Progenitor cell of endocrine pancreas (in vitro differentiated cells): ENCODE data around the gene SSBP2. TPM values are rescaled to one million over a fixed set of nuclear protein-coding genes. Genes with fewer than 3 reads are reported as not detected.

Source experiments
- DNase-seq: peaks from one replicate; pipeline ENCODE4 v3.0.0; 2021; ENCODE audit warnings: low spot score; ENCODE audit not compliant: unreplicated experiment
- H3K27ac Mint-ChIP-seq: 2 replicates; pipeline ENCODE4 v1.8.0; 2021; ENCODE audit warnings: mild to moderate bottlenecking, moderate library complexity, mixed read lengths
- H3K27me3 Mint-ChIP-seq: 2 replicates; pipeline ENCODE4 v1.8.0; 2021; ENCODE audit warnings: mixed read lengths
- H3K36me3 Mint-ChIP-seq: 2 replicates; pipeline ENCODE4 v1.8.0; 2022; ENCODE audit warnings: mixed read lengths; ENCODE audit not compliant: insufficient read depth
- H3K4me1 Mint-ChIP-seq: 2 replicates; pipeline ENCODE4 v1.8.0; 2021; ENCODE audit warnings: low read depth, mixed read lengths
- H3K4me3 Mint-ChIP-seq: 2 replicates; pipeline ENCODE4 v1.8.0; 2021; ENCODE audit warnings: low read depth, mild to moderate bottlenecking, moderate library complexity, mixed read lengths
- H3K9me3 Mint-ChIP-seq: 2 replicates; pipeline ENCODE4 v1.8.0; 2021; ENCODE audit warnings: low read depth, mixed read lengths
- CTCF ChIP-seq: fragments of 200-600 bp; sonication (generic); IDR thresholded peaks from one replicate; pipeline ENCODE4 v1.5.0; 2021; ENCODE audit warnings: antibody characterized with exemption, mild to moderate bottlenecking; ENCODE audit not compliant: unreplicated experiment
- total RNA-seq: library from RNA; stranded (reverse); gene quantifications from 2 replicates; pipeline ENCODE4 v1.2.1, GENCODE V29; 2021

SSBP2 gene
- total RNA-seq, 1 donor from 2014 or later, result 66.6 TPM

GRCh38 chr5:81579262-81579924 is 171.5 kb downstream of the SSBP2 start:
- Mint-ChIP-seq H3K27ac (no peak overlapping the region), H3K36me3 (peaks cover 2% of the 10 kb centered on the region), H3K4me1 (peaks cover 6% of the 10 kb centered on the region), H3K4me3 (no peak overlapping the region), H3K27me3 (no peaks in the 10 kb centered on the region), H3K9me3 (no peaks in the 10 kb centered on the region)
- TF ChIP-seq CTCF, result no peak
- DNase-seq, result no peak

- Mint-ChIP-seq H3K4me1 (peaks cover 6% of the 10 kb centered on the region), H3K4me3 (no peak overlapping the region), H3K9me3 (no peaks in the 10 kb centered on the region), H3K36me3 (peaks cover 6% of the 10 kb centered on the region), H3K27ac (no peak overlapping the region), H3K27me3 (no peaks in the 10 kb centered on the region)
- no peak for DNase-seq
- TF ChIP-seq CTCF, result no peak
Observed at GRCh38 chr5:81577091-81577490, 173.8 kb downstream of the SSBP2 start.

GRCh38 chr5:81575924-81576323 is 175.0 kb downstream of the SSBP2 start:
- DNase-seq, result no peak
- Mint-ChIP-seq H3K27ac (no peak overlapping the region), H3K4me3 (no peak overlapping the region), H3K36me3 (peaks cover 6% of the 10 kb centered on the region), H3K27me3 (no peaks in the 10 kb centered on the region), H3K4me1 (peaks cover 6% of the 10 kb centered on the region), H3K9me3 (no peaks in the 10 kb centered on the region)
- TF ChIP-seq CTCF, result no peak

GRCh38 chr5:81572201-81572600 is 178.7 kb downstream of the SSBP2 start:
- Mint-ChIP-seq H3K36me3 (peaks cover 18% of the 10 kb centered on the region), H3K4me1 (no peaks in the 10 kb centered on the region), H3K4me3 (no peak overlapping the region), H3K9me3 (peaks cover 5% of the 10 kb centered on the region), H3K27ac (no peak overlapping the region), H3K27me3 (no peaks in the 10 kb centered on the region)
- no peak for DNase-seq
- no peak for TF ChIP-seq CTCF

DNA sequence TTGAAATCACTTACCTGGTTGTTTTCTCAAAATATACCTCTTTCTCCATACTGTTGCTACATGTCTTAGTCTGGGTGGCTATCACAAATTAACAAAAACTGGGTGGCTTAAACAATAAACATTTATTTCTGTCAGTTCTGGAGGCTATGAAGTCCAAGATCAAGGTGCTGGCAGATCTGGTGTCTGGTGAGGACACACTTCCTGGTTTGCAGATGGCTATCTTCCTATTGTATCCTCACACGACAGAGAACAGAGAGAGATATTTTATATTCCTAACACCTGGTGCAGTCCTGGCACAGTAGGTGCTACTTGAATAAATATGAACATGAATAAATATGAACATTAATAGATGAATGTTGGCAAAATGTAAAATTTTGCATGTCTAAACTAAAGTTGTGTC is 192.7 kb downstream of the SSBP2 start:
- Mint-ChIP-seq H3K4me1 (peaks cover 4% of the 10 kb centered on the region), H3K4me3 (no peak overlapping the region), H3K27ac (no peak overlapping the region), H3K9me3 (no peaks in the 10 kb centered on the region), H3K27me3 (no peaks in the 10 kb centered on the region), H3K36me3 (peaks cover 3% of the 10 kb centered on the region)
- no peak for TF ChIP-seq CTCF
- no peak for DNase-seq
